Stimulated activated naive CD8-positive, alpha-beta T cell treated with anti-CD3 and anti-CD28 coated beads, Interleukin-15, Interleukin-2, amounts not matched to agents 100 U/mL and 50 U/mL, for 24 hours (primary cell): ENCODE results near the gene TRMT44.
"Not testable (repeated sequence)": the region's sequence is repeated elsewhere in the genome, so short reads cannot be mapped to it uniquely, and the experiment has no call there.

Source experiments
- ATAC-seq: fragments of 150-1000 bp; cut with Tn5 transposase; one replicate; pipeline ENCODE4 v1.10.0; 2021
- DNase-seq: peaks from one replicate; pipeline ENCODE4 v3.0.0; 2021

The TRMT44 gene

DNA sequence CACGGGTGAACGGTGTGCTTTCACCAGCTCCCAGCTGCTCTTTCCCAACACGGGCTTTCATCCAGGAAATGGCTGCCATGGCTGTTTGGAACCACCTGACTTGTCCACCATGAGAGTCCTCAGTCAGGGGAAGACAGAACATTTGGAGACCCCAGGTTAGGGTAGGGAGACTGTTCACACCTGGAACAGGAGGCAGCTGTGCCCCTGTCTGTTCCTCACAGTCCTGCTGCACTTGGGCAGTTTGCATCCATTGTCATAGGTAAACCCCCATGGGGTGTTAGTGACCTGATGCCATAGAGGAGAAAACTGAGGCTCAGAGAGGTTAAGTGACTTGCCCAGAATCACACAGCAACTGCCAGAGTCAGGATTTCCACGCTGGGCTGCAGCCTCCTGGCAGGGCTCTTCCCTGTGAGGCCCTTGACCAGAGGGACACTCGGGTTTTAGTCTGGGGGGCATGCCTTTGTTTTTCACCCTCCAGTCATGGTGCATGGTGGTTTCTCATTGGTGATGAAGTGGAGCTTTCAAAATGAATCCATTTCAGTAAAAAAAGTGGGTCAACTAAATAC is 54.5 kb downstream of the TRMT44 start:
- ATAC-seq: no peak
- no peak for DNase-seq

DNA sequence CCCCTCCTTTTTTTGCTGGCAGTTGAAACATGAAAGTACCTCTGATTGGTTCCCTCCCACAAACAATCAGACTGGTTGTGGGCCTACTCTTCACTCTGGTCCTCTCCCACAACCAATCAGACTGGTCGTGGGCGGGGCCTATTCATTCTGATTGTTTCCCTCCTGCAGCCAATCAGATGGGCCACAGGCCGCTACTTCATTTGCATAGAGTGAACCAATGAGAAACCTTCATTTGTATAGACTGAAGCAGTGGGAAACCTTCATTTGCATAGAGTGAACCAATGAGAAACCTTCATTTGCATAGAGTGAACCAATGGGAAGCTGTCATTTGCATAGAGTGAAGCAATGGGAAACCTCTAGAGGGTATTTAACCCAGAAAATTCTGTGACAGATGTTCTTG is 55.2 kb downstream of the TRMT44 start:
- DNase-seq (no peak), ATAC-seq (no peak)

DNA sequence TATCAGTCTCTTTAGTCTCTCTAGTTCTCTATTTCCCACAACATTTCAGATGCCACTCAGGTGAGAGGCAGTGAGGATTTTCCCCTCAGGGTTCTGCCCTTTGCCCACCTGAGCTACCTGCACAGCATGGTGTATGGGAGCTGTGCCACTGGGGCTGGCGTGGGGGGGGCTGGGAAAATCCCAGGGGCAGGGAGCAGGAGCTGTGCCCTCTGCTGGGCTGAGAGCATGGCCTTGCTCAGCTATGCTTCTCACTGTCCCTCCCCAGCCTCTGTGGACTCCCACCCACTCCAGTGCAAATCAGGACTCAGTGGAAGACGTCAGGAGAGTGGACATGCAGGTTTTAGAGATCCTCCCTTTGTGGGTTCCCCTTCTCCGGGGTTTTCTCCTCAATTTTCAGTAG is 57.2 kb downstream of the TRMT44 start:
- no peak for ATAC-seq
- no peak for DNase-seq

DNA sequence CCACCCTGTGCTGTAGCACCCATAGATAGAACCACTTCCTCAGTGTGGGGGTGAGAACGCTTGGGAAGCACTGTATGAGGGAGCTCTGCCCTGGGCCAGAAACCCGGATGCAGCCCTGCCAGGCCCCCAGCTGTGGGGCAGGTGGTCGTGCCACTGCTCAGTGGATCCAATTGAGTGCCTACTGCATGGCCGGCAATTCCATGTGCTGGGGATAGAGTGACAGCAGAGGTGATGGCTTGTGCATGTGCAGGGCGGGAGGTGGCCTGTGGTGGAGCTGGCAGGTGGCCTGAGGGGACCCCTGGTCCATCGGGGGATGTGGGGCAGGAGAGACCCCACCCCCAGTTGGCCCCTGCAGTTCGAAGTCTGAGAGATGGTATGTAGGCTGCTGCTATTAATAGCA is 60.4 kb downstream of the TRMT44 start:
- DNase-seq: no peak
- ATAC-seq: no peak

DNA sequence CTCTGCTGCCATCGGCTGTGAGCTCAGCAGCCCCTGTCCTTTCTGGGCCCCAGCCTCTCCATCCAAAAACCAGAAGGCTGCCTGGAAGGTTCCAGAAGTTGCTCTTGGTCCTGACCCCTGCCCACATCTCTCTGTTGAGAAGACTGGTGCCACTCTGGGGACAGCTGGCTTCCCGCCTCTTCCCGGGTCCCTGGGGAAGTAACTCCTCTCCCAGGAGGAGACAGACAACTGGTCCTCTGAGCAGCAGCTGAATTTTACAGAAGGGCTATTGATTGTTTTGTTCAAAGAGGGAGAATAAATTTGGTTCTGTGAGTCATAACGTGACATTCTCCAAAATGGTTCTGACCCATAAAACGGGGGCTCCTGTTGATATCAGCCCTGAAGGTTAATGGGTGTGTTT is 61.2 kb downstream of the TRMT44 start:
- DNase-seq (no peak), ATAC-seq (no peak)

DNA sequence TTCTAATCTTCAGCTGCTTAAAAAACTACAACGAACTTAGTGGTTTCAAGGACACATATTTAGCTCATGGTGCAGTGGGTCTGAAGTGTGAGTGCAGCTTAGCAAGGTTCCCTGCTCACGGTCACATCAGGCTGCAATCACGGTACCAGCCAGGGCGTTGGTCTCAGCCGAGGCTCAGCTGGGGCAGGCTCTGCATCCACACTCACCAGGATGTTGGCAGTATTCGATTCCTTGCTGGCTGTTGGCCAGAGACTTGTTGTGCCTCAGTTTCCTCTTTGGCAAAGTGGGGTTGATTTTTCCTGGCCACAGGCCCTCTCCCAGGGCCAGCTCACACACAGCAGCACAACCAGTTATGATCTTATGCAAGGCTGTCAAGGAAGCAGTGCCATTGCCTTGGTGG is 61.8 kb downstream of the TRMT44 start:
- DNase-seq: no peak

DNA sequence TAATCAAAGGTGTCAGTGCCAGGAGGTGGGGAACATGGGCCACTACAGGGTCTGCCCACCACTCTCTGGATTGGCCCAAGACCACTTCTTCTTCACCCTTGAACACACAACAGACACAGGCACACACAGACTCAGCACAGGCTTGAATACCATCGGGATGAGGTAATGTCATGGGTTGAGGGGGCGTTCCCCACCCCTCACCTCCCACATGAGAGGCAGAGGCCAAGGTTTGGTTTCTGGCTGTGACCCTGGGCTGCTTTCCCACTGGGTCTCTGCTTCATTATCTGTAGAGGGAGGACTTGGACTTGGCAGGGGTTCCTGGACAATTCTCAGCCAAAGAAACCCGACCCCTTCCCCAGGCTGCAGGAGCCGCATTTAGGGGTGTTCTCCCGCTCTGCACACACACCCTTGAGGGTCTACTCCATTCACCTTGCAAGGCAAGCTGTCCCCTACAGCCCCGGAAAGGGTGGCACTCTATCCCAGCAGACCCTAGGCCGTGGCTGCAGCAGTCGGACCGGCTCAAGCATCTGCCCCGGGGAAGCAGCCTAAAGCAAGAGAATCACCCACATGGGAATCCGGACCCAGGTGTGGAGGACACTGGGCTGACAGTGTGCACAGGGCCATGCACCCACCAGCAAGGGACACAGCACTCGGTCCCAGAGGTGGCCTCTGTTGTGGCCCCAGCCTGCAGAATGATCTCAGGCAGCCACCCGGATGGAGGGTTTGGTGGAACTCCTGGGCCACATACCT is 62.4 kb downstream of the TRMT44 start:
- no peak for DNase-seq
- ATAC-seq: no peak

More for the DNA sequence above, 61.8 kb downstream of the TRMT44 start:
- no peak for ATAC-seq

DNA sequence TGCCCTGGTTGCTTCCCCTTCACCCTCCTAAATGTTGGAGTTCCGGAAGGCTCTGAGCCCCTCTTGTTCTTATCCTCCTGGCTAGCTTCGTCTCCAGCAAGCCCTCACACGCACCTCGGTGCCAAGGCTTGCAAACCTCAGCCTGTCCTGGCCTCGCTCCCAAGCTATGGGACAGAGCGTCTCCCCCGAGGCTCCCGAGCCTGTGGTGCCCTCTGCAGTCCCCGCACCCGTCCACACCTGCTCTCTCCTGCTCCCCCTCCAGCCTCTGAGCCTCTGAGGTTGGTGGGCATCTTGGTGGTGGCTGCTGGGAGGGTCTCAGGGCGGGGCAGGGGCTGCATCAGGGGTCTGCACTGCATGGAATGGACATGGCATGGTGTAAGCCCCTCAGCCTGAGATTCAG is 63.2 kb downstream of the TRMT44 start:
- ATAC-seq: no peak
- no peak for DNase-seq

DNA sequence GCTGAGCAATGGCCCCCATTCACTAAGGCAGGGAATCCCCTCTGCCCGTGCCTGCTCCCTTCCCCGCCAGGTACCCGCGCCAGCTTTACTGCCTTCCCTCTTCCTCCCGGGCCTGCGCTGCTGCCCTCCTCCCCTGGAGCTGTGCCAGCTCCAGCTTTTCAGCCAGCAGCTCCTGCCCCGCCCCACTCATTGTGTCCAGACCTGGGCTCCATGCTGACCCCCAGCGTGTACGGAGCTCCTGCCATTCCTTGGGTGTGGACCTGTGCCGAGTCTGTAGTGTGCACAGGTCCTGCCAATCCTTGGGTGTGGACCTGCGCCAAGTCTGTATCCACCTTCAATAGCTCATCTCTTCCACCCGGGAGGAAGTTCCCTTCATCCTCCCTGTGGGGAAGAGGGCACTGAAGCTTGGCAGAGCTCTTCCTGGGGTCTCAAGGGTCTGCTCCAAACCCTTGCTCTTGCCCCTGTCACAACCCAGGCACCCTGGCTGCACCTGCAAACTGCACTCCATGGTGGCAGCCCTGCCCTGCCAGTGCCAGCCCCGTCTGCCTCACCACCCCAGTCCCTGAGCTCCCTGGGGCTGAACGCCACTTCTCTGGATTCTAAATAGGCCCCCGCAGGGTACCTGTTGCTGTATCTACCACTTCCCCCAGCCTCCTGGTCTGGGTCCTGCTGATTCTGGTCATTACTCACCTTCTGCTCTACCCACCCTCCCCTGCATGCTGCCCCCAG is 63.9 kb downstream of the TRMT44 start:
- DNase-seq: no peak
- ATAC-seq: no peak

DNA sequence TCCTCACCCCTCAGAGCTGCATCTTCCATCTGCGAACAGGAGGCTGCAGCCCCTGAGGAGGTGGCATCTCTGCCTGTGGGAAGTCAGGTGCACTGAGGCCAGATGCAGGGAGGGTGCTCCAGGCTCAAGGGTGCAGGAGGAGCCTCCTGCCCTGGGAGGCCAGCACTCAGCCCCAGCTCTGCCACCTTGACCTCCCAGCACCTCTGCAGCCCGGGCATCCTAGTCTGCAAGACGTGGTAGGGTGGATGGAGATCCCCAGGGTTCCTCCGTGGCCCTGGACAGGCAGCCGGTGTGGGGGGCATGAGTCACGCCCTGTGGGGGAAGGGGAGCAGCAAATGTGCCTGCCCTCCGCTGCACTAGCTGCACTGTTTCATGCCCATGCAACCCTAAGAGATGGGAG is 64.7 kb downstream of the TRMT44 start:
- DNase-seq (no peak), ATAC-seq (no peak)

DNA sequence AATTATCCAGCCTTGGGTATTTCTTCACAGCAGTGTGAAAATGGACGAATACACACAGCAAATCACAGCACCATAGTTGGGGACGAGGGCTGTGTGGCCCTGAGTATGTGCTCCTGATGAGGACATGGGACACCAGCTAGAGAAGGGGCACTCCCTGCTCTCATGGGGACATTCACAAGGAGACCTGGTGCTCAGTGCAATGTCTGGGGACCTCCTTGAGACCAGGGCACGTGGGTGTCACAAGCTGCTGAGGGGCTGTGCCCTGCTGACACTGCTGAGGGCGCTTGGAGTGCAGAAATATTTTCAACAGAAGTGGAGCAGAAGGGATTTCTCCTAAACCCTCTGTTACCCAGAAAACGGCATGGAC is 65.4 kb downstream of the TRMT44 start:
- no peak for ATAC-seq
- no peak for DNase-seq

DNA sequence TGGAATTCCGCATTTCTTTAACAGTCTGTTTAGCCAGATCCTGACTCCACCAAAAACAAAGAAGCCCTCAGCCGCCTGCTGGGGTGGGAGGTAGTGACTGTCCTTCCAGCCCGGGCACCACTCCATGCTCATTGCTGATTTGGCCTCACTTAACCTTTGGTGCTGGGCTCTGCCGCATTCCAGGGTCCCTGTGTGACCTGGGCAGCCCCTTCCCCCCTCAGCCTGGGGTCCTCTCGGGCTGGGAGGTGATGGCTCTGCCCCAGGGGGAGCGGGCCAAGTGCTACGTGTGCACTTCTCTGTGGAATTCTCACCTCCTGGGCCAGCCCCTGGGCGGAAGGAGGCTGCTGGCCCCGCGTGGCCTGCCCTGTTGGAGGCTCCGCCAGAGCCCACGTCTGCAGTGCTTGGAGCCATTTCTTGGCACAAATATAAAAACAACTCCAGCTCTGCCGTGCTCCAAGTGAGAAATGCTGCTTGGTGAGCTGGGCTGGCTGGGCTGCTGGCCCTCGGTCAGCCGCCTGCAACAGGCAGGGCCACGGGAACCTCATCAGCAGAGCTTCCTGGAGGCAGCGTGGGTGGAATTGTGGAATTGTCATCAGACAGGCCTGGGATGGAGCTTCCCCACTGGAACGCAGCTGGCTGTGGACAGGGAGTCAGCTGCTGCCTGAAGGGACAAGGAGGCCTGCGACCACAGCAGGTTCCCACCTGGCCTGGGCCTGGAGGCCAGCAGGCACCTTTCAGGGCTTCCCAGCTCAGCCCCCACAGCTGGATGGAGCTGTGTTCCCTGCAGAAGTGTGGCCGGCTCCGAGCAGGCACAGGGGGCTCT is 66.0 kb downstream of the TRMT44 start:
- DNase-seq (no peak), ATAC-seq (no peak)

DNA sequence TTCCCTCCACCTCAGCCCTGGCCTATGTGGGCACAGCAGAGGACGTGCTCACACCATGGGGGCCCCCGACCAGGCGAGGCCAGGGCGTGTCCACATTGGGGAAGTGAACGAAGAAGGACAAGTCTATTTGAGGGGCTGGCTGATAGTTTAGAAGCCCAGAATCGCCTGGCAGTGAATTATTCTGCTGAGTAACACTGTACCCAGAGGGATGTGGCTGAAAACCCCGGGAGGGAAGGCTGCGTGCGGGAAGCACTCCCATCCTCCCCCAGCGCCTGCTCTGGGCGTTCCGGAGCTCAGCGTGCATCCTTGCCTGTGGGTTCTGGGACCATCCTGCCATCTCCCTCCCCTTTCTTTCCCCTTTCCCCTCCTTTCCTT is 66.6 kb downstream of the TRMT44 start:
- DNase-seq (no peak), ATAC-seq (no peak)

DNA sequence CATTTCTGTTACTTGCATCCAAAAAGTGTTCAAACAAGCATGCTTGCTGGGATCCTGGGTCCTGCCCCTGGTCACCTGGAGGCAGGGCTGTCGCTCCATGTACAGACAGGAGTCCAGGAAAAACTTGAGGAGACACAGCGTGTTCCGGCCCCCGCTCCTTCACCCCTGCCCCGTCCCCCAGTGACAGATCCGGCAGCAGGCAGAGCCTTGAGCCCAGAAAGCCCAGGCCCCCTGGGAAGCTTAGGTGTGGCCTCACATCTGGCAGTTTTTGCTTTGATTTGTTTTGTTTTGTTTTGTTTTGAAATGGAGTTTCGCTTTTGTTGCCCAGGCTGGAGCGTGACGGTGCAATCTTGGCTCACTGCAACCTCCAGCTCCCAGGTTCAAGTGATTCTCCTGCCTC is 67.0 kb downstream of the TRMT44 start:
- ATAC-seq: no peak
- DNase-seq: no peak

DNA sequence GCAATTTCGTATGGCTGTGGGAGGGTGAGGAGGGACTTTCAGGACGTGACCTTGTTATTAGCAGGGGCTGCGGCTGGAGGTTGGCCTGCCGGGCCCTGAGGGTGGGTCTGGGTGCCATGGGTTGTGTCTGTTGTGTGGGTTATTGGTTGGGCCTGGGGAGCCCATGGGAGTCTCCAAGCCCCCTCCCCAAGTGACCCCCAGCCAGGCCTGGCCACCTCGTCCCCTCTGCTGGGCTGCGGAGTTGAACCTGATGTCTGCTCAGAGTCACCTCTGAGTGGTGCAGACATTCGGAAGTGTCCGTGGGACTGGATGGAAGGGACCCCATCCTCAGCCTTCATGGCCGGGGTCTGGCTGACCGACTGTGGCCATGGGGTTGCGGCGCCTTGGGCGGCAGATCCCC is 67.7 kb downstream of the TRMT44 start:
- ATAC-seq (no peak), DNase-seq (no peak)

DNA sequence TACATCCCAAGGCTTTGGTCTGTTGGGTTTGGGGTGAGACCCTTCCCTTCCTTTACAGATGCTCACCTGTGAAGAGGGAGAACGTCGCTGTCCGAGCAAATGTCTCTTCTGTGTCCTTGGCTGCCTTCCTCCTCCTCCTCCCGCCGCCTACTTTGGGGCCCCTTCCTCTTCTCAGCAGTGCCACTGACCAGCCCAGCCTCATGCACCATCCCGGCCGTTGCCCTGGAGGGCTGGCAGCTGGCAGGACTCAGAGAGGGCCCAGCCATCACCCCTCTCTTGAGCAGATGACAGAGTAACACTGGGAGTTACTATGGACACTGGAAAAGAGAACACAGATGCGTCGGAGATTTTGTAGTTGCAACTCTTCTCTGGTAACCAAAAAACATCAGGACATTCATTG is 68.2 kb downstream of the TRMT44 start:
- no peak for ATAC-seq

DNA sequence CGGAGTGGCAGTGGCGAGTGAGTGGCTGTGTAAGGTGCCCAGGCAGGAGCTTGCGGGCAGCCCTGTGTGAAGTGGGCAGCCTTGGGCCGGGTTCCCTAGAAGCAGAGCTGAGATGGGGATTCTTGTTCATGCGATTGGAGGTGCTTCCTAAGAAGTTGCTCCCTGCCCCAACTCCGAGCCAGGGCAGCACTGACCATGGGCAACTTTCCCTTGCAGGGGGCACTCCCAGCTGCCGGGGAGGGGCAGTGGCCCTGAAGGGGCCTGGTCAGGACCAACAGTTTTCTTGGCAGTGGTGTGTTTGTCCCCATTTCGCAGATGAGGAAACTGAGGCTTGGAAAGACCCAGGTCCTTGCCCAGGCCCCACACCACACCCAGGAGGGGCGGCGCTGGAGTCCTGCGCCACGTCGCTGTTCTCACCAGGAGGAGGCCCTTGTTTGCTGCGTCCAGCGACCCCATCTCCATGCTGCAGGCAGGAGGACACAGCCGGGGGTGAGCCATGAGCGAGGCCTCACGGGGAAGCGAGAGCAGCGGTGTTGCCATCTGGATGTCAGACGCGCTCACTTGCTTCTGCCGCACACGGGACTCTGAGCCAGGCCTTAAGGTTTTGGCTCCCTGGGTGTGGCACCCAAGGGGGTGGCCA is 68.9 kb downstream of the TRMT44 start:
- DNase-seq: no peak
- no peak for ATAC-seq

More for the DNA sequence above, 68.2 kb downstream of the TRMT44 start:
- no peak for DNase-seq

DNA sequence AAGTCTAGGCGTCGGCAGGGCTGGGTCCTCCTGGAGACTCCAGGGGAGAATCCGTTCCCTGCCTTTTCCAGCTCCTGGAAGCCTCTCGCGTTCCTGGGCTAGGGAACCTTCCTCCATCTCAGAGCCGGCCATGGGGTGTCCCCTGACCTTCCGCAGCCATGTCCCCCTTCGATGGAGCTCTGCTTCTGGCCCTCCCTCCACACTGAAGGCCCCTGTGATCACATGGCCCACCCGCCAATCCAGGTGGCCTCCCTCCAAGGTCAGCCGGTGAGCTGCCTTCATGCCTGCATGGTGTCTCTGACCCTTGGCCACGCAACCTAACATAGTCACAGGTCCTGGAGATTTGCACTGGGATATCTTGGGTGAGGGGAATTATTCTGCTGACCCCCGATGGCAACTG is 69.6 kb downstream of the TRMT44 start:
- DNase-seq: no peak
- ATAC-seq: no peak

DNA sequence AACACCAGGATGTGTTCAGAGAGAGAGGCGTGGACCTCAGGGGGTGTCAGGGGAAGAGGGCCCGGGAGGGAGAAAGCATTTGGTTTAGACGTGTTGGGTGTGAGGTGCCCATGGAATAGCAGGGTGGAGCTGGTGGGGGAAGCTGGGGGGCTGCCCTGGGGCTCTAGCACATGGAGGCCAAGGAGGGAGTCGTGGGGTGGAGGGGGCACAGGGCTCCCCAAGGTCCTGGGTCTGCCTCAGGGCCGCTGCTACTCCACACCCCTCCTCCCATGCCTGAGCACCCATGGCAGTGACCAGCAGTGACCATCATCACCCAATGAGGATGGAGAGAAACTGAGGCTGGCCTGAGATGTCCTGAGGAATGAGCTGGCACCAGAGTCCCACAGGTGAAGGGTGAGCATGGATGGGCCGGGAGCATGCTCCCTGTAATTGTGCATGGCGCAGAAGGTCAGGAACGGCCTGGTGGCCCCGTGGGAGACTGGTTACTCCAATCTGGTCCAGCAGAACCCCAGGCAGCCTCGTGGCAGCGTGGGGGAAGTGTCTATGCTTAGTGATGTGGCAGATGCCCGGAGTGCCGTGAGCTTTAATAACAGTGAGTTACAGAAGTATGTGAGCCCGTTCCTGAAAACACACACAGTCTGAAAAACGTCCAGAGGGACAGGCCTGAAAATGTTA is 70.2 kb downstream of the TRMT44 start:
- ATAC-seq: no peak
- no peak for DNase-seq

DNA sequence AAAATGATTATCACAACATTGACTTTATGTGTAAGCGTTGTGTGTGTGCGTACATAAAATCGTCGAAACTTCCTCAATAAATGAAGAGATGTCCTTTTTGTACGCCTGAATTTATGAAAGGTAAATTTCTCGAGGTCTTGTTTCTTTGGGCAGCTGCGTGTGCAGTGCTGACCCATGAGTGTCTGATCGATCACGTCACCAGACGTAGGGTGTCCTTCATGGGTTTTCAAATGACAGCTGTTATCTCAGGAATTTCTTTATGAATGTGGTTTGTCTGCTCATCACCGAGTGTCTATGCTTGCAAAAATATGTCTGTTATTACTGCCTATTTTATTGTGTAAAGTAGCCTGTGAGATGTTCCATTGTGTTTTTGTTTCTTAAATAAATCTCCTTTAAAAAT is 71.9 kb downstream of the TRMT44 start:
- no peak for DNase-seq
- ATAC-seq: no peak

DNA sequence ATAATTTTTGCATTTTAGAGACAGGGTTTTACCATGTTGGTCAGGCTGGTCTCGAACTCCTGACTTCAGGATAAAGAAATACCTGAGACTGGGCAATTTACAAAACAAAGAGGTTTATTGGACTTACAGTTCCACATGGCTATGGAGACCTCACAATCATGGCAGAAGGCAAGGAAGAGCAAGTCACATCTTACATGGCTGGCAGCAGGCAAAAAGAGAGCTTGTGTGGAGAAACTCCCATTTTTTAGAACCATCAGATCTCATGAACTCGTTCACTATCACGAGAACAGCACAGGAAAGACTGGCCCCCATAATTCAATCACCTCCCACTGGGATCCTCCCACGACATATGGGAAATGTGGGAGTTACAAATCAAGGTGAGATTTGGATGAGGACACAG is 72.5 kb downstream of the TRMT44 start:
- DNase-seq, ATAC-seq: not testable (repeated sequence)

DNA sequence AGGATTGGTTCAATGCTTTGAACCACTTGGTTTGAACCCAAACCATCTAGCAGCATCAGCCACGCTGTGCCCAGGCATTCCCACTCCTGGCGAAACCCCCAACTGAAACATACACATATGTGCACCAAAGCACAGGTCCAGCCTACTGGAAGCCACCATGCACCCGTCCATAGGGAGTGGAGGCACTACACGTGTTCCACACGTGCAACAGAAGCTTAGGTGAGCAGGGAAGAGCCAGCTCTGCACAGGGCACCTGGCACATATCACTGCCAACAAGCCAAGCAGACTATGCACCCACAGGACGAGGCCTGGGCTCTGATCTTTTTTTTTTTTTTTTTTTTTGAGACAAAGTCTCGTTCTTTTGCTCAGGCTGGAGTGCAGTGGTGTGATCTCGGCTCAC is 73.4 kb downstream of the TRMT44 start:
- ATAC-seq: no peak
- DNase-seq: no peak
